DOHH2 (cell line): Measurements from ENCODE around the gene TEX14.

ENCODE experiments used
- EZH2phosphoT487 ChIP-seq: fragments of 200-600 bp; sonication (generic); IDR thresholded peaks from 2 replicates; pipeline ENCODE4 v1.6.1; 2017; ENCODE audit warnings: borderline replicate concordance, mild to moderate bottlenecking, antibody characterized with exemption, low read length, moderate library complexity, mixed read lengths
- TF ChIP-seq, protein P1 (sequence below): fragments of 200-600 bp; sonication (generic); IDR thresholded peaks from one replicate; pipeline ENCODE4 v1.5.1; 2014; ENCODE audit warnings: antibody characterized with exemption, mild to moderate bottlenecking, low read depth, low read length; ENCODE audit not compliant: poor library complexity, severe bottlenecking

DNA sequence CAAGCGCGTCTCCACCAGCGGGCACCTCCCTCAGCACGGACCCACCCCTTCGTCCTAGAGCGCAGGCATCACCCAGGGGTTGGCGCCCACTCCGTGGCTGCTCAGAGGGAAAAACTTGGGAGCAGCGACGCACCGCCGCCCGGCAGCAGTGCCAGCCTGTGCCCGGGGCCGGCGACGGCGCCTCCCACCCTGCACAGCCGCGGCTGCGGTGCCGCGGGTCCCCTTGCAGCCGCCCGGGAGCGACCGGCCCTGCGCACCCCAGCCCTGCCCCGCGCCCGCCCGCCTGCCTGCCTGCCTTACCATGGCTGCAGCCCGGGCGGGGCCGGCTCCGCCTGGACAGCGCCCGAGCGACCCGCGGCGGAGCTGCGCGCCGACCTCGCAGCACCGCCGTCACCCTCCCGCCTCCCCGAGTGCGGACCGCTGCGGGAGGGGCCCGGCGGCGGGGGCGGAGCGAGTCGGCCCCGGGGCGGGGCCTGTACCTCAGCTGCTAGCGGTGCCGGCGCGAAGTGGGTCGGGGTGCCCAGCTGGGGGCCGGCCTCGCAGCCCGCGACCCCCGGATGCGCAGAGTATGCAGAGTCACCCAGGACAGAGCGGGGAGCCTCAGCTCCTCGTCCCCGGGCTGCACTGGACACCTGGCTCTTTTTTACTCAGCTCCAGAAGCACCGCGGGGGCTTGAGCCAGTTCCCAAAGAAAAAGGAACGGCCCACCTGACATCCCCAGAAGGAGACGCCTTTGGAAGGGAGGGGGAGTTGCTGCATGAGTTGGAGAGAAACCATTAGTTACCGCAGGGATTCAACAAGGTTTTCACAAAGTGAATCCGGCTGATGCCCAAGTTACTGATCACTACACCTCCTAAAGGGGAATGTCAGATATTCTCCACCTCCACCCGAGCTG, 159.9 kb downstream of the TEX14 start:
- TF ChIP-seq, protein P1, sequence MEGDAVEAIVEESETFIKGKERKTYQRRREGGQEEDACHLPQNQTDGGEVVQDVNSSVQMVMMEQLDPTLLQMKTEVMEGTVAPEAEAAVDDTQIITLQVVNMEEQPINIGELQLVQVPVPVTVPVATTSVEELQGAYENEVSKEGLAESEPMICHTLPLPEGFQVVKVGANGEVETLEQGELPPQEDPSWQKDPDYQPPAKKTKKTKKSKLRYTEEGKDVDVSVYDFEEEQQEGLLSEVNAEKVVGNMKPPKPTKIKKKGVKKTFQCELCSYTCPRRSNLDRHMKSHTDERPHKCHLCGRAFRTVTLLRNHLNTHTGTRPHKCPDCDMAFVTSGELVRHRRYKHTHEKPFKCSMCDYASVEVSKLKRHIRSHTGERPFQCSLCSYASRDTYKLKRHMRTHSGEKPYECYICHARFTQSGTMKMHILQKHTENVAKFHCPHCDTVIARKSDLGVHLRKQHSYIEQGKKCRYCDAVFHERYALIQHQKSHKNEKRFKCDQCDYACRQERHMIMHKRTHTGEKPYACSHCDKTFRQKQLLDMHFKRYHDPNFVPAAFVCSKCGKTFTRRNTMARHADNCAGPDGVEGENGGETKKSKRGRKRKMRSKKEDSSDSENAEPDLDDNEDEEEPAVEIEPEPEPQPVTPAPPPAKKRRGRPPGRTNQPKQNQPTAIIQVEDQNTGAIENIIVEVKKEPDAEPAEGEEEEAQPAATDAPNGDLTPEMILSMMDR = no peak
- no peak; the same call in 1 of the 2 replicates for TF ChIP-seq EZH2phosphoT487
